Activated CD4-positive, alpha-beta memory T cell treated with anti-CD3 and anti-CD28 coated beads, Interleukin-2, amount 10 ng/mL, durations not matched to agents 7 days and 5 days (primary cell): ENCODE results near the gene TUBD1. TPM values are rescaled to one million over a fixed set of nuclear protein-coding genes. Genes with fewer than 3 reads are reported as not detected.

Source experiments
- CTCF ChIA-PET: fragments of 350-600 bp; sonication (Branson Sonifier 250); formaldehyde crosslinking; loops from one replicate; lab custom pipeline; 2021; ENCODE audit warnings: antibody characterized with exemption, inconsistent platforms; lab: Charles Lee
- POLR2A ChIA-PET: fragments of 350-600 bp; sonication (Branson Sonifier 250); formaldehyde crosslinking; loops from one replicate; lab custom pipeline; 2021; ENCODE audit warnings: antibody characterized with exemption; lab: Charles Lee
- DNase-seq: peaks from one replicate; pipeline ENCODE4 v3.0.0-alpha.2; 2020
- H3K27ac Mint-ChIP-seq: one replicate; pipeline ENCODE4 v1.8.0; 2021; ENCODE audit warnings: mild to moderate bottlenecking, mixed read lengths
- H3K27me3 Mint-ChIP-seq: one replicate; pipeline ENCODE4 v1.8.0; 2021; ENCODE audit warnings: mixed read lengths
- H3K36me3 Mint-ChIP-seq: one replicate; pipeline ENCODE4 v1.8.0; 2021; ENCODE audit warnings: low read depth, mixed read lengths
- H3K4me1 Mint-ChIP-seq: one replicate; pipeline ENCODE4 v1.8.0; 2021; ENCODE audit warnings: mixed read lengths
- H3K4me3 Mint-ChIP-seq: one replicate; pipeline ENCODE4 v1.8.0; 2021; ENCODE audit warnings: mild to moderate bottlenecking, mixed read lengths
- H3K9me3 Mint-ChIP-seq: one replicate; pipeline ENCODE4 v1.8.0; 2021; ENCODE audit warnings: mixed read lengths
- total RNA-seq, 2 experiments: library from RNA; stranded (reverse); gene quantifications; one replicate each; pipeline ENCODE4 v1.2.3, GENCODE V29; 2021

The TUBD1 gene
- total RNA-seq, 2 experiments from 2014 or later, result 11.4 to 11.7 TPM

- no peak for DNase-seq
- POLR2A ChIA-PET, result interaction anchor here (0.6 to 29.7 kb wide), 19 partner anchors 9 to 1496 kb away, joined by 3 to 2499 read pairs (median 7); partner anchors contain the start of genes CLTC, DHX40, RPS6KB1 and TUBD1
- H3K4me1 Mint-ChIP-seq, result peaks cover 73% of the 10 kb centered on the region
- H3K27me3 Mint-ChIP-seq, result no peaks in the 10 kb centered on the region
- peak overlapping the region; percentile 96 for H3K27ac Mint-ChIP-seq
- H3K4me3 Mint-ChIP-seq, result peak overlapping the region; percentile 77
- no peaks in the 10 kb centered on the region for H3K9me3 Mint-ChIP-seq
- H3K36me3 Mint-ChIP-seq, result peaks cover 37% of the 10 kb centered on the region
- CTCF ChIA-PET, result interaction anchor here (0.6 to 5.2 kb wide), 12 partner anchors 10 to 137 kb away, joined by 3 to 62 read pairs (median 6); no protein-coding TSS in a partner anchor
Measured at GRCh38 chr17:59828478-59828760, 64.3 kb downstream of the TUBD1 start.

GRCh38 chr17:59827721-59828477 is 64.8 kb downstream of the TUBD1 start:
- Mint-ChIP-seq H3K4me1 (peaks cover 67% of the 10 kb centered on the region), H3K36me3 (peaks cover 38% of the 10 kb centered on the region), H3K27ac (peak overlapping the region; percentile 96), H3K4me3 (peak overlapping the region; percentile 77), H3K9me3 (no peaks in the 10 kb centered on the region), H3K27me3 (no peaks in the 10 kb centered on the region)
- DNase-seq, result no peak
- ChIA-PET POLR2A (interaction anchor here (0.6 to 29.7 kb wide), 21 partner anchors 9 to 1496 kb away, joined by 3 to 2499 read pairs (median 6); partner anchors contain the start of genes CLTC, DHX40, RPS6KB1 and TUBD1), CTCF (interaction anchor here (0.6 to 5.2 kb wide), 14 partner anchors 10 to 137 kb away, joined by 3 to 62 read pairs (median 4); no protein-coding TSS in a partner anchor)

- no peaks in the 10 kb centered on the region for H3K9me3 Mint-ChIP-seq
- H3K27me3 Mint-ChIP-seq, result no peaks in the 10 kb centered on the region
- CTCF ChIA-PET, result interaction anchor here (1.4 to 5.2 kb wide), 8 partner anchors 9 to 73 kb away, joined by 4 to 62 read pairs (median 12); no protein-coding TSS in a partner anchor
- H3K4me1 Mint-ChIP-seq, result peaks cover 63% of the 10 kb centered on the region
- POLR2A ChIA-PET, result interaction anchor here (0.6 to 29.7 kb wide), 18 partner anchors 8 to 1495 kb away, joined by 3 to 2499 read pairs (median 6); partner anchors contain the start of genes CLTC, DHX40, RPS6KB1 and TUBD1
- H3K4me3 Mint-ChIP-seq, result peak overlapping the region; percentile 77
- peaks cover 45% of the 10 kb centered on the region for H3K36me3 Mint-ChIP-seq
- no peak for DNase-seq
- peak overlapping the region; percentile 96 for H3K27ac Mint-ChIP-seq
Measured at GRCh38 chr17:59826706-59827453, 65.9 kb downstream of the TUBD1 start.

- POLR2A ChIA-PET, result interaction anchor here (0.8 to 29.7 kb wide), 11 partner anchors 9 to 72 kb away, joined by 3 to 2499 read pairs (median 8); partner anchors contain the start of genes RPS6KB1 and TUBD1
- CTCF ChIA-PET, result interaction anchor here (0.6 to 5.2 kb wide), 5 partner anchors 39 to 139 kb away, joined by 3 to 62 read pairs (median 3); partner anchors contain the start of gene RNFT1
- Mint-ChIP-seq H3K36me3 (peaks cover 45% of the 10 kb centered on the region), H3K4me1 (peaks cover 54% of the 10 kb centered on the region), H3K27ac (peak overlapping the region; percentile 96), H3K9me3 (no peaks in the 10 kb centered on the region), H3K27me3 (no peaks in the 10 kb centered on the region), H3K4me3 (peak overlapping the region; percentile 77)
- no peak for DNase-seq
Measured at GRCh38 chr17:59825533-59826322, 67.0 kb downstream of the TUBD1 start.

GRCh38 chr17:59815965-59816364 is 76.8 kb downstream of the TUBD1 start:
- CTCF ChIA-PET, result interaction anchor here (0.7 kb wide), 1 partner anchor 12 kb away, joined by 4 read pairs; no protein-coding TSS in a partner anchor
- peaks cover 28% of the 10 kb centered on the region for H3K4me1 Mint-ChIP-seq
- POLR2A ChIA-PET, result interaction anchor here (0.9 to 2.0 kb wide), 4 partner anchors 10 to 30 kb away, joined by 3 to 6 read pairs (median 4); no protein-coding TSS in a partner anchor
- no peak overlapping the region for H3K4me3 Mint-ChIP-seq
- no peaks in the 10 kb centered on the region for H3K9me3 Mint-ChIP-seq
- no peak for DNase-seq
- H3K27ac Mint-ChIP-seq, result no peak overlapping the region
- H3K27me3 Mint-ChIP-seq, result no peaks in the 10 kb centered on the region
- peaks cover 44% of the 10 kb centered on the region for H3K36me3 Mint-ChIP-seq

- no peaks in the 10 kb centered on the region for H3K9me3 Mint-ChIP-seq
- peaks cover 38% of the 10 kb centered on the region for H3K36me3 Mint-ChIP-seq
- no peak overlapping the region for H3K27ac Mint-ChIP-seq
- POLR2A ChIA-PET, result interaction anchor here (1.2 to 2.6 kb wide), 4 partner anchors 11 to 29 kb away, joined by 5 to 13 read pairs (median 8); no protein-coding TSS in a partner anchor
- no peak overlapping the region for H3K4me3 Mint-ChIP-seq
- no peaks in the 10 kb centered on the region for H3K27me3 Mint-ChIP-seq
- no peak for DNase-seq
- CTCF ChIA-PET, result interaction anchor here (0.6 to 1.2 kb wide), 4 partner anchors 13 to 40 kb away, joined by 3 to 4 read pairs (median 3); no protein-coding TSS in a partner anchor
- peaks cover 18% of the 10 kb centered on the region for H3K4me1 Mint-ChIP-seq
Measured at GRCh38 chr17:59814685-59815084, 78.1 kb downstream of the TUBD1 start.

GRCh38 chr17:59814276-59814675 is 78.5 kb downstream of the TUBD1 start:
- Mint-ChIP-seq H3K36me3 (peaks cover 39% of the 10 kb centered on the region), H3K9me3 (no peaks in the 10 kb centered on the region), H3K27me3 (no peaks in the 10 kb centered on the region), H3K27ac (no peak overlapping the region), H3K4me3 (no peak overlapping the region), H3K4me1 (peaks cover 18% of the 10 kb centered on the region)
- DNase-seq, result no peak
- ChIA-PET POLR2A (interaction anchor here (1.2 to 2.6 kb wide), 4 partner anchors 12 to 28 kb away, joined by 5 to 13 read pairs (median 8); no protein-coding TSS in a partner anchor), CTCF (interaction anchor here (1.0 to 1.2 kb wide), 3 partner anchors 14 to 15 kb away, joined by 3 read pairs; no protein-coding TSS in a partner anchor)

GRCh38 chr17:59812139-59812538 is 80.6 kb downstream of the TUBD1 start:
- H3K27ac Mint-ChIP-seq, result peak overlapping the region; percentile 13
- H3K9me3 Mint-ChIP-seq, result no peaks in the 10 kb centered on the region
- peaks cover 20% of the 10 kb centered on the region for H3K4me1 Mint-ChIP-seq
- ChIA-PET POLR2A (interaction anchor here (1.4 kb wide), 1 partner anchor 14 kb away, joined by 4 read pairs; no protein-coding TSS in a partner anchor), CTCF (no interaction called here)
- DNase-seq, result no peak
- H3K36me3 Mint-ChIP-seq, result peaks cover 47% of the 10 kb centered on the region
- no peaks in the 10 kb centered on the region for H3K27me3 Mint-ChIP-seq
- no peak overlapping the region for H3K4me3 Mint-ChIP-seq

- ChIA-PET CTCF (no interaction called here), POLR2A (interaction anchor here (1.1 to 1.4 kb wide), 2 partner anchors 14 to 21 kb away, joined by 4 read pairs; no protein-coding TSS in a partner anchor)
- Mint-ChIP-seq H3K27me3 (no peaks in the 10 kb centered on the region), H3K27ac (no peak overlapping the region), H3K9me3 (no peaks in the 10 kb centered on the region), H3K4me1 (peaks cover 20% of the 10 kb centered on the region), H3K36me3 (peaks cover 47% of the 10 kb centered on the region), H3K4me3 (no peak overlapping the region)
- DNase-seq, result no peak
Measured at GRCh38 chr17:59811209-59811608, 81.5 kb downstream of the TUBD1 start.

- no peak for DNase-seq
- H3K4me3 Mint-ChIP-seq, result no peak overlapping the region
- ChIA-PET POLR2A (interaction anchor here (1.1 to 1.4 kb wide), 2 partner anchors 15 to 21 kb away, joined by 4 read pairs; no protein-coding TSS in a partner anchor), CTCF (no interaction called here)
- peaks cover 18% of the 10 kb centered on the region for H3K4me1 Mint-ChIP-seq
- H3K9me3 Mint-ChIP-seq, result no peaks in the 10 kb centered on the region
- H3K36me3 Mint-ChIP-seq, result peaks cover 43% of the 10 kb centered on the region
- no peak overlapping the region for H3K27ac Mint-ChIP-seq
- no peaks in the 10 kb centered on the region for H3K27me3 Mint-ChIP-seq
Measured at GRCh38 chr17:59810894-59811153, 81.9 kb downstream of the TUBD1 start.
